ENCODE results near the gene BIN2. TPM values are rescaled to one million over a fixed set of nuclear protein-coding genes. Genes with fewer than 3 reads are reported as not detected.
"Not testable (repeated sequence)": the region's sequence is repeated elsewhere in the genome, so short reads cannot be mapped to it uniquely, and the experiment has no call there.

Gene BIN2
- total RNA-seq, 1 donor from 2014 or later: not detected

- no peaks in the 10 kb centered on the region for H3K36me3 Mint-ChIP-seq (ENCODE audit: unreplicated experiment)
- TF ChIP-seq CTCF (IDR thresholded peaks at IDR 0.05; ENCODE audit: partially characterized antibody, unreplicated experiment): no peak
- no peaks in the 10 kb centered on the region for H3K9me3 Mint-ChIP-seq (ENCODE audit: unreplicated experiment)
- no peak for DNase-seq
- H3K27ac Mint-ChIP-seq (ENCODE audit: unreplicated experiment): no peak overlapping the region
- no peak overlapping the region for H3K4me3 Mint-ChIP-seq (ENCODE audit: unreplicated experiment)
- H3K4me1 Mint-ChIP-seq (ENCODE audit: low read depth, unreplicated experiment): no peaks in the 10 kb centered on the region
- peaks cover 5% of the 10 kb centered on the region for H3K27me3 Mint-ChIP-seq (ENCODE audit: unreplicated experiment)
Measured at GRCh38 chr12:51321882-51322281, 2.1 kb downstream of the BIN2 start.

- DNase-seq: no peak
- Mint-ChIP-seq H3K36me3 (ENCODE audit: unreplicated experiment) (no peaks in the 10 kb centered on the region), H3K4me1 (ENCODE audit: low read depth, unreplicated experiment) (no peaks in the 10 kb centered on the region), H3K27ac (ENCODE audit: unreplicated experiment) (no peak overlapping the region), H3K4me3 (ENCODE audit: unreplicated experiment) (no peak overlapping the region), H3K27me3 (ENCODE audit: unreplicated experiment) (peaks cover 3% of the 10 kb centered on the region), H3K9me3 (ENCODE audit: unreplicated experiment) (peaks cover 1% of the 10 kb centered on the region)
- no peak for TF ChIP-seq CTCF (IDR thresholded peaks at IDR 0.05; ENCODE audit: partially characterized antibody, unreplicated experiment)
Measured at GRCh38 chr12:51320695-51321320, 3.2 kb downstream of the BIN2 start.

GRCh38 chr12:51320311-51320694 lies 3.7 kb downstream of the BIN2 start:
- Mint-ChIP-seq H3K27me3 (ENCODE audit: unreplicated experiment) (peaks cover 3% of the 10 kb centered on the region), H3K9me3 (ENCODE audit: unreplicated experiment) (peaks cover 1% of the 10 kb centered on the region), H3K4me1 (ENCODE audit: low read depth, unreplicated experiment) (no peaks in the 10 kb centered on the region), H3K36me3 (ENCODE audit: unreplicated experiment) (no peaks in the 10 kb centered on the region), H3K4me3 (ENCODE audit: unreplicated experiment) (no peak overlapping the region), H3K27ac (ENCODE audit: unreplicated experiment) (no peak overlapping the region)
- no peak for TF ChIP-seq CTCF (IDR thresholded peaks at IDR 0.05; ENCODE audit: partially characterized antibody, unreplicated experiment)
- no peak for DNase-seq

- Mint-ChIP-seq H3K27ac (ENCODE audit: unreplicated experiment) (no peak overlapping the region), H3K4me1 (ENCODE audit: low read depth, unreplicated experiment) (no peaks in the 10 kb centered on the region), H3K36me3 (ENCODE audit: unreplicated experiment) (no peaks in the 10 kb centered on the region), H3K9me3 (ENCODE audit: unreplicated experiment) (peaks cover 1% of the 10 kb centered on the region), H3K4me3 (ENCODE audit: unreplicated experiment) (no peak overlapping the region), H3K27me3 (ENCODE audit: unreplicated experiment) (no peaks in the 10 kb centered on the region)
- DNase-seq: no peak
- no peak for TF ChIP-seq CTCF (IDR thresholded peaks at IDR 0.05; ENCODE audit: partially characterized antibody, unreplicated experiment)
Measured at GRCh38 chr12:51318846-51319599, 5.0 kb downstream of the BIN2 start.

GRCh38 chr12:51318057-51318806 lies 5.7 kb downstream of the BIN2 start:
- H3K4me1 Mint-ChIP-seq (ENCODE audit: low read depth, unreplicated experiment); H3K27me3 Mint-ChIP-seq (ENCODE audit: unreplicated experiment); H3K27ac Mint-ChIP-seq (ENCODE audit: unreplicated experiment); H3K36me3 Mint-ChIP-seq (ENCODE audit: unreplicated experiment); H3K9me3 Mint-ChIP-seq (ENCODE audit: unreplicated experiment); DNase-seq; H3K4me3 Mint-ChIP-seq (ENCODE audit: unreplicated experiment): not testable (repeated sequence)
